NCI-H748 treated with DMSO at 0.1 percent for 48 hours (cell line): Measurements from ENCODE around the gene OTOP1.
"Not testable (repeated sequence)": the region's sequence is repeated elsewhere in the genome, so short reads cannot be mapped to it uniquely, and the experiment has no call there.

Source experiments
- DNase-seq: peaks from one replicate; lab custom pipeline; 2025; lab: John Stamatoyannopoulos, UW

Gene OTOP1

DNA sequence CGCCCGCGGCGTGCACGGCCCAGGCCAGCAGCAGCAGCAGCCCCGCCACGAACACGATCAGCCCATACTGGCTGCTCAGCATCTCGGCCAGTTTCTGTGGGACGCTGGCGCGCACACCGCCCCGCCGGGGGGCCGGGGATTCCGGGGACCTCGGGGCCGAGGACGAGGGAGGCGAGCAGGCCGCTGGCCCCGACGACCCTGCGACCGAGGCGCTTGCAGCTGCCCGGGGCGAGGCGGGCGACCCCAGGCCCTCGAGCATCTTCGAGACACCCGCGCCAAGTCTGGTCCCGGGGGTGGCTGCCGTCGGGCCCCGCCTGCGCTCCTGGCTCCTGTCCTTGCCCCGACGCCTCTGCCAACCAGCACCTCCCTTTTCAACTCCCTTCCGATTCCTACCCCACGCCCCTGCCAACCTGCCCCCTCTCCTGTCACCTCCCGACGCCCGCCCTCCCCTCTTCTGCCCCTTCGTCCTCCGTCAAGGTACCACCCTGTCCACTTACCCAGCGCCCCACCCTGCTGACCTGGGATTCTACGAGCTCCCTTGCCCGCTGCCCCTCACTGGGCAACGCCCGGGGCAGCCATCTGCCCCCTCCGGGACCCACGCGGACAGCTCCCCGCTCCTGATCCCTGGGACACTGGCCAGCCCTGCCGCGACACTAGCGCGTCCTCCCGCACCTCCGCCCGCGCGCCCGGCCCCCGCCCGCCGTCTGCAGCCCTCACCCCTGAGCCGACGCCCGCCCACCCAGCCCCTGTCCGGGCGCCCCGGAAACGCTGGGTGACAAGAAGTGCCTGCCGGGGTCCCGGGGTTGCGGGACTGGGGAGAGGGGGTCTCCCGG is at the start of gene OTOP1:
TSS of gene OTOP1 (minus strand) at position 324 of the 833 bp plus-strand sequence. CDS start at position 259, 65 bp downstream.
- no peak for DNase-seq

DNA sequence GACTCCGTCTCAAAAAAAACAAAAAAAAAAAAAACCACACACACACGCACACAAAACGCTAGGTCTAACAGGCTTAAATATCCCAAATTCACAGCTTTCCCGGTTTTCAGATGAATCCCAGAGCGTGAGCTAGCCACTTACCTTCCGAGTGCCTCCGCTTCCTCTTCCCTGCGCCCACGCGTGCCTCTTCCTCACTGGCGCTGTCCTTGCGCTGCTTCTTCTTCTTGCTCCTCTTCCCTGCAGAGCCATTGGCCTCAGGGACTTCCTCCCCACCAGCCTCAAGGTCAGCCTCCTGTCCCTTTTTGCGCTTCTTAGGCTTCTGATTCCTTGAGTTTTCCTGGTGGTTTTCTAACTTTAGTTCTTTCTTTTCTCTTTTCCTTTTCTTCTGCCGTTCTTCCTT is 47.5 kb upstream of the OTOP1 start:
- no peak for DNase-seq

DNA sequence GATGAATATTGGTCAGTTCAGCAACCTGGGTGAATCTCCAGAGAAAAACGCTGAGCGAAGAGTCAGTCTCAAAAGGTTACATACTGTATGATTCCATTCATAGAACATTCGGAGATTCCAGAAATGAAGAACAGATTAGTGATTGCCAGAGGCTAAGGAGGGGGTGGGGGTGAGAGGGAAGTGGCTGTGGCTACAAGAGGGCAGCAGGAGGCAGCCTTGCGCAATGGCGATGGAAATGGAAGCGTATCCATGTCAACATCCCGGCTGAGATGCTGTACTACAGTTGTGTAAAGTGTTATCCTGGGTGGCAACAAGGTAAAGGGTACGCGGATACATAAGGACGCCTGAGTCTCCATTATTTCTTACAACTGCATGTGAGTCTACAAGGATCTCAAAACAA is 45.2 kb upstream of the OTOP1 start:
- no peak for DNase-seq

DNA sequence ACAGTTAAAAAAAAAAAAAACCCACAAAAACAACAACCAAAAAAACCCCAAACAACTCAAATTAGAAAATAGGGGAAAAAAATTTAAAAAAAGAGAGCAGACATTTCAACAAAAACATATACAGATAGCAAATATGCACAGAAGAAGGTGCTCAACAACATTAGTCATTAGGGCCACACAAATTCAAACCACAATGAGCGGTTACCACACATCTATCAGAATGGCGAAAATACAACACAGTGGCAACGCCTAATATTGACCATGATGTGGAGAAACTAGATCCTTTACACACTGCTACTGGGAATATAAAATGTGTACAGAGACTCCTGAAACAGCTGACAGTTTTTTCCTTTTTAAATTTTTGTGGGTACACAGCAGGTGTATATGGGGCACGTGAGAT is 43.8 kb upstream of the OTOP1 start:
- no peak for DNase-seq

GRCh38 chr4:4269856-4270255 is 43.1 kb upstream of the OTOP1 start:
- DNase-seq: no peak

DNA sequence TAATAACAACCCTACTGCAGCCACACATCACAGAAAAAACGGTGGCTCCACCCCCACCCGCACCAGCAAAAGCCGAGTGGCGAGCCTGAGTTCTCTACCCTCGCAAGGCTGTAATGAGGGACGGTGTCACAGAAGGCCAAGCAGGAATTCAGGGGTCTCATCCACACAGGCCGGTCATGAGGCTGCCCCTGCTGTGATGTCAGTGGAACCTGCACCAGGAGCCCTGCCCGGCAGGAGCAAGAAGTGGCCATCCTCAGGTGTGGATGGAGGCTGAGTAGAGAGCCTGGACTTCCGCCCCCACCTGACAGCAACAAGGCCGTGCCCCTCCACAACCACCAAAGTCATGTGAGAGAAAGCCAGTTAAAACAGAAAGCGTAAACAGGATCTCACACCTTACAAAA is 42.6 kb upstream of the OTOP1 start:
- DNase-seq: no peak

DNA sequence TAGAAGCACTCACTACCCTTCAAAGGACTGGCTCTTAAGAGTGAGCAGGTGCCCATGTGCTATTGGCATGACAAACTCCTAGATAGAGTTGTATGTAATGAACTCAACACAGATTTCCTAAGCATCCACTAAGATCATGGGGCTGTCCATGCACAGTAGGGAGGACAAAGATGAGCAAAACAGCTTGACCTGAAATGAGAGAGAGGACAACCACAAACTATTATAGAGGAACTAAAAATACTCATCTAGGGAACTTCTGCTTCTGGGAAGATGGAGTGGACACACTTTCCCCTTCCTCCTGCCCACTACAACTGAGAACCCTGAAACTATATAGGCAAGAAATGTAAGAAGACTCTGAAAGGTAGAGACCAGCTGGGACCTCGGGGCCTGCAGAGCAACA is 42.0 kb upstream of the OTOP1 start:
- no peak for DNase-seq

- no peak for DNase-seq
Measured at GRCh38 chr4:4267981-4268380, 41.3 kb upstream of the OTOP1 start.

GRCh38 chr4:4260185-4260751 is 33.5 kb upstream of the OTOP1 start:
- no peak for DNase-seq

GRCh38 chr4:4259484-4260100 is 32.9 kb upstream of the OTOP1 start:
- no peak for DNase-seq

DNA sequence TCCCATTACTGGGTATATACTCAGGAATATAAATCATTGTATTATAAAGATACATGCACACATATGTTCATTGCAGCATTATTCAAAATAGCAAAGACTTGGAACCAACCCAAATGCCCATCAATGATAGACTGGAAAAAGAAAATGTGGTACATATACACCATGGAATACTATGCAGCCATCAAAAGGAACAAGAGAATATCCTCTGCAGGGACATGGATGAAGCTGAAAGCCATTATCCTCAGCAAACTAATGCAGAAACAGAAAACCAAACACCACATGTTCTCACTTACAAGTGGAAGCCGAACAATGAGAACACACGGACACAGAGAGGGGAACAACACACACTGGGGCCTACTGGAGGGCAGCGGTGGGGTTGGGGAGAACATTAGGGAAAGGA is 31.0 kb upstream of the OTOP1 start:
- DNase-seq: not testable (repeated sequence)

- no peak for DNase-seq
Measured at GRCh38 chr4:4256799-4257198, 30.1 kb upstream of the OTOP1 start.

GRCh38 chr4:4254666-4255065 is 27.9 kb upstream of the OTOP1 start:
- DNase-seq: no peak

GRCh38 chr4:4254199-4254598 is 27.5 kb upstream of the OTOP1 start:
- no peak for DNase-seq

GRCh38 chr4:4249866-4250265 is 23.1 kb upstream of the OTOP1 start:
- DNase-seq: no peak

DNA sequence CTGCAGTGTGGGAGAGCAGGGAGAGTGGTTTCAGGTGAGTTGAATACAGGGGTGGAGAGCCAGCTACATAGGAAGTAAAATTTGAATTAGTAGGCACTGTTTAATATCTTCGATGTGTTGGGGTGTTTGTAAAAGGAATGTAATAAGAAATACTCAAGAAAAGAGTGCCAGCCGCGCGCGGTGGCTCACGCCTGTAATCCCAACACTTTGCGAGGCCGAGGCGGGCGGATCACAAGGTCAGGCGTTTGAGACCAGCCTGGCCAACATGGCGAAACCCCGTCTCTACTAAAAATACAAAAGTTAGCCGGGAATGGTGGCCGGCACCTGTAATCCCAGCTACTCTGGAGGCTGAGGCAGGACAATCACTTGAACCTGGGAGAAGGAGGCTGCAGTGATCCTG is 22.6 kb upstream of the OTOP1 start:
- DNase-seq: not testable (repeated sequence)

DNA sequence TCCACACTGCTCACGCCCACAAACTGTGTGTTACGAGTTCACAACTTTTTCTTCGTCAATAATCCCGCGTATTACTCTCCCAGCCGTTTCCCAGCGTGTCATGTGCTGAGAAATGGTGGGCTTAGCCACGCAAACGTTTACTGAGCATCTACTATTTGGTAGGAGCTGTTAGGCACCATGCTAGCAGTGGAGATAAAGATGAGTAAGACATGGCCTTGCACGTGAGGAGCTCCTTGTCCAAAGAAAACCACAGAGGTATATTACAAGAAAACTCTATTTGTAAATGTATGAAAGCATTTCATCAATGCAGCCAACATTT is 22.1 kb upstream of the OTOP1 start:
- no peak for DNase-seq

DNA sequence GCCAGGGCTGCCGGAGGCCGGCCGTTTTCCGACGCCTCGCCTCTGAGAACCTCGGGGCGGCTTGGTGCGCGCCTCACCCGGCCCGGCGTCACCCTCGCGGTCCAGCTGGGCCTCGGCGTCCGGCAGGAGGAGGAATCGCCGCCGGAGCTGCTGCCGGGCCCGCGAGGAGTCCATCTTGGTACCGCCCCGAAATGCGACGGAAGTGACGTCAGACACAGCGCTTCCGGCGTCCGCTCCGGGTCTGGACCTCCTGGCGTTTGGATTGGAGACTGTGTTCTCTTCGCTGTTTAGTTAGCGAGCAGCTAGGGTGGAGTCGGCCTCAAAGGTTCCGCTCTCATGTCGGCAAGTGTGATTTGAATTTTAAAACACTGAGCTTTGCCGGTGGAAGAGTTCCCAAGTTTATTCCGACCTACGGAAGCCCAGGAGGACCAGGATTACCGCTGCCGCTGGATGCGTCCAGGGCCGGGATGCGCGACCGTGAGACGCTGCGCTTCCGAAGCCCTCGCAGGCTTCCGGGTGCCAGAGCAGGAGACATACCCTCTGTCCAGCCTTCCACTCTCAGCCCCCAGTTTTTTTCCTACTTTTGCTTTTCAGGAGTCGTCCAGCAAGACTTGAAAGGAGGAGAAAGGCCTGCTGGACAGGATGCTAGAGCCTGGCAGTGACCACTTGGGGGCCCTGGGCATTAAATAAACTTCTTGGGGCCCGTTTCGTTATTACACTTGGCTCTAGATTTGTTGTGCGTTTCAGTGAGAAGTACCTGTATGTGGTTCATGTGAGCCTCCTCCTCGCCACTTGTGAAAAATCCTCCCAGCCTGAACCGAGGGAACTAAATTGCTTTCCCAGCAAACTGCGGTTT is 21.5 kb upstream of the OTOP1 start, which contains the start of gene TMEM128:
TSS of gene TMEM128 (minus strand) at position 195 of the 856 bp plus-strand sequence. CDS start at position 174, 21 bp downstream.
- DNase-seq: peak; percentile 16

DNA sequence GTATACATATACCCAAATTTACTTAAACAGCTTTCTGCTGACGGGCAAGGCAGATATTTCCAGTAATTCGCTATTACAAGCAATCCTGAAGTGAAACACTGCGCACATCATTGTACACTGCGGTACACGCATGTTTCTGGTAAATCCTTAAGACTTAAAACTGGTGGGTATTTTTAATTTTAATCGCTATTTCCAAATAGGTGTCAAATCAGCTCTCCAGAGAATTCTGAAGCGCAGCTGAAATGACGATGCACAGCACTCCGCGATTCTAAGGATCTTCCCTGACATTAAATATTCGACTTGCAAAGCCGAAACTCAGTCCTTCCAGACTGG is 20.9 kb upstream of the OTOP1 start:
- no peak for DNase-seq

DNA sequence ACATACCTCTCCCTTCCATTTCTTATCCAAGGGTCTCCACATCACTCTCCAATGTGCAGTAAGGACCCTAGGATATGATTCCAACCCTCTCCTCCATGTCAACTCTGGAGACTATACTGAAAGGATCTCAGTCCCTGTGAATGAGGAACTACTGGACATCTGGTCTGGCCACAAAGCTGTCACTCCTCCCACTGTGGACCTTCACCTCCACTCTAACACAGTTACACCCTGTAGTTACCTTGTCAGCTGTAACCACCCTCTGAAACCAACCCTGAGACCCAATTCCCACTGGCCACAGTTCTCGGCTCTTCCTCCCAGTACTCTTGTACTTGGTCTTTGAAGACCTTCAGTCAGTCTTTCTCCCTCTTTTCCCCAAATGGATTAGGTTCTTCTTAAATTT is 18.4 kb upstream of the OTOP1 start:
- DNase-seq: no peak

DNA sequence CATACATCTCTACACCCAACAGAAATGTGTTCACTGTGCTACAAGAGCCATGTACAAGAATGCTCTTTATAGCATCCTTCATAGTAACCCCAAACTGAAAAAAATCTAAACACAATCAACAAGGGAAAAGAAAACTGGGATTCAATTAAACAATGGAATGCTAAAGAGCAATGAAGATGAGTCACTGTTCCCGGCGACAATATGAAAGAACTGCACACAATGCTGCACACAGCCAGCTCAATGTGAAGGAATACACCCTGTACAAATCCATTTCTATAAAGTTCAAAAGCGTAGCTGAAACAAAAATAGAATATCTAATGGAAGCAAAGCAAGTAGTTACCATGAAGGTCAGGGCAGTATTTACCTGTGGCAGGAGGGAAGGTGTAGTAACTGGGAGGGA is 12.8 kb upstream of the OTOP1 start:
- not testable (repeated sequence) for DNase-seq

DNA sequence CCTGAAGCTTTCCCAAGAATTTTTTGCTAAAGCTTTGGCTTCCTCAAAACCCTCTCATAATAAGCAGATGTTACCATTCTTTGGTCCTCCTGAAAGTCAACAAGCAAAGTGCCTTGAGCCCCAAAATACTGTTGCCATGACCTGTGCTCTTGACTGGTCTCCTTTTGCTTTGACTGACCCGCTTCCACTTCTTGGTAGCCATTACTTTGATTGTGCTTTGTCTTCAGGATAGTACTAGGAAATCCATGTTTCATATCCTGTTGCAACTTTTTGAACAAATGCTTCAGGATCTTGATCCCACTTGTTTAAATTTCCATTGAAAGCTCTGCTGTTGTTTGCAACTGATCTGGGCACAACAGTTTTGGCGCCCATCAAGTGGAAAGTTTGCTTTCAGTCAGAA is 6.9 kb upstream of the OTOP1 start:
- DNase-seq: no peak

- DNase-seq: no peak
Measured at GRCh38 chr4:4228356-4228668, 1.6 kb upstream of the OTOP1 start.
